ENCODE measurements around the gene CPT1A. TPM values are rescaled to one million over a fixed set of nuclear protein-coding genes. Genes with fewer than 3 reads are reported as not detected.

The CPT1A gene
- total and polyA plus RNA-seq, 10 of the 15 experiments (the other 5 are each of a cell fraction or from before 2014, with no cell fraction given) = 1.1 to 17.5 (median 6.0) TPM

DNA sequence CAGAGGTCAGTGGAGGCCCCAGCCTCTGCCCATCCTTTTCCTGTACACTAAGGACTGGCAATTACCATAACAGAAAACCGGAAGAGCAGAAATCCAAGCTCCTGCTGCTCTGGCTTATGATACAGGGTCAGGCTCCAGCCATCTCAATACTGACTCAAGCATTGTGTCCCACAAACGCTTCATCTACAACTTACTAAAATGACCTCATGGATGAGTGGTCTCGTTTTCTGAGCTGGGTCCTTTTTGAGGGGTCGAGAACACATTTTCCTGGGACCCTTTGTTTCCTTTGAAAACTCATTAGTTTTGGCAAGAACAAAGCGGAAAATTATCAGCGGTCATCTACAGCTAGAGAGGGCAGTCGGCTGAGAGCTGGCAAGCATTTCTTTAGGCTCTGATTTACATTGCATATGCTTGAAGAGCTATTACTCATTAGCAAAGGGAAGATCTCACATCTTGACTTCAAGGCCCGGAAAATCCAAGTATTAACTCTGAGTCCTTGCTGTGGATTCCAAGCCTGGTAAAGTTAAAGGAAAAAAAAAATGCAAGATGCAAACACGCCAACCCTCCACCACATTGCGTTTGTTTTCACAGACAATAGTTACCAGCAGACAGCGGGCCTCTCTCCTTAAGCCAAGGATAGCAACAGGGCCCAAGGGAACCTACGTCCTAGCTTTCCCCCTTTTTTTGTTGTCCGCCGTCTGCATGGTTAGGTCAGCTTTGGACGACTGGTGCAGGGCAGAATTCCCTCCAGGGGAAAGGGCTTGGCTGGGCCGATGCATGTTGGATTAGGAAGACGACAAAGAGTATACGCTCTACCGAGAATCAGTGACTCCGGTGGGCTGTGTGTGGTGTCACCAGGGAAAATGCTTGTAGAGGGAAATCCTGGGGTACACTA, 92.2 kb downstream of the CPT1A start:
- in situ Hi-C loops (cut with MboI) (no loop called here), intact Hi-C loops (cut with micrococcal nuclease; ENCODE audit: unreplicated experiment) (no loop called here)
- Histone ChIP-seq H3K9ac (ENCODE audit: control insufficient read depth, insufficient read depth, low read length) (no peak overlapping the region), H3K27ac (ENCODE audit: control insufficient read depth, insufficient read depth) (no peak overlapping the region), H3K27me3 (replicated peaks in 1 of 2; ENCODE audit: control insufficient read depth in 2 of 2, insufficient read depth in 2 of 2, low read length in 1 of 2) (no peaks in the 10 kb centered on the region), H2AFZ (ENCODE audit: control insufficient read depth, low read depth, low read length) (no peak overlapping the region), H3K79me2 (ENCODE audit: control insufficient read depth, insufficient read depth, low read length) (no peaks in the 10 kb centered on the region), H4K20me1 (ENCODE audit: control insufficient read depth, insufficient read depth) (no peaks in the 10 kb centered on the region), H3K4me2 (ENCODE audit: control insufficient read depth, insufficient read depth) (no peak overlapping the region), H3K4me1 (ENCODE audit: control insufficient read depth, insufficient read depth, low read length) (no peaks in the 10 kb centered on the region), H3K9me3 (replicated peaks; ENCODE audit: control insufficient read depth, insufficient read depth, low read length) (no peaks in the 10 kb centered on the region), H3K4me3 (no peak overlapping the region), H3K36me3 (ENCODE audit: control insufficient read depth in 2 of 2, insufficient read depth in 2 of 2, low read length in 1 of 2) (no peaks in the 10 kb centered on the region)
- POLR2A ChIA-PET = no interaction called here
- no TSS peak for BruUV-seq (replicated peaks)
- 87% methylated on average over 20 of the region's 20 CpGs for WGBS (ENCODE audit: insufficient coverage, insufficient replicate concordance, low lambda C conversion rate, missing lambda C conversion rate)
- TF ChIP-seq BHLHE40 (IDR thresholded peaks at IDR 0.05; ENCODE audit: borderline replicate concordance in 1 of 2, low read depth in 2 of 2, low read length in 1 of 2) = no peak
- no peak for TF ChIP-seq REST (IDR thresholded peaks at IDR 0.05; ENCODE audit: low read depth, low read length)
- TF ChIP-seq RUNX3 (IDR thresholded peaks at IDR 0.05; ENCODE audit: low read length) = no peak
- TF ChIP-seq RAD21 (IDR thresholded peaks at IDR 0.05; ENCODE audit: insufficient read depth, low read depth, low read length) = no peak
- TF ChIP-seq SUZ12 (IDR thresholded peaks at IDR 0.05; ENCODE audit: unreplicated experiment) = no peak
- no peak for TF ChIP-seq SREBF2 (IDR thresholded peaks at IDR 0.05; ENCODE audit: low read length)
- TF ChIP-seq MEF2A (IDR thresholded peaks at IDR 0.05; ENCODE audit: insufficient read depth, low read depth, low read length) = no peak
- TF ChIP-seq STAT3 (IDR thresholded peaks at IDR 0.05; ENCODE audit: low read depth, low read length) = no peak
- TF ChIP-seq BMI1 (IDR thresholded peaks at IDR 0.05; ENCODE audit: borderline replicate concordance) = no peak
- TF ChIP-seq CBFB (IDR thresholded peaks at IDR 0.05; ENCODE audit: low read depth) = no peak
- no peak for TF ChIP-seq SMARCA5 (IDR thresholded peaks at IDR 0.05)
- no peak for TF ChIP-seq RFX5 (IDR thresholded peaks at IDR 0.05; ENCODE audit: low read depth, low read length)
- no peak for TF ChIP-seq NFXL1 (IDR thresholded peaks at IDR 0.05; ENCODE audit: borderline replicate concordance)
- TF ChIP-seq HSF1 (IDR thresholded peaks at IDR 0.05; ENCODE audit: low read depth, low read length) = no peak
- TF ChIP-seq CREB1 (IDR thresholded peaks at IDR 0.05; ENCODE audit: low read depth) = no peak
- TF ChIP-seq SPI1 (IDR thresholded peaks at IDR 0.05; ENCODE audit: borderline replicate concordance, insufficient read depth, low read depth, low read length) = no peak
- no peak for TF ChIP-seq EED (IDR thresholded peaks at IDR 0.05; ENCODE audit: low read depth)
- CTCF ChIA-PET = no interaction called here
- ATAC-seq = no peak
- RAD21 ChIA-PET (ENCODE audit: unreplicated experiment) = interaction anchor here (0.9 kb wide), 1 partner anchor 94 kb away, joined by 4 read pairs; no protein-coding TSS in a partner anchor
- DNase-seq (ENCODE audit: low read depth, low spot score) = no peak
- SMC1A ChIA-PET (ENCODE audit: uncharacterized antibody, unreplicated experiment) = no interaction called here
- FAIRE-seq = no peak
